BJ (cell line): ENCODE measurements around the gene RAB7A. TPM values are rescaled to one million over a fixed set of nuclear protein-coding genes. Genes with fewer than 3 reads are reported as not detected.

ENCODE experiments used
- CTCF ChIA-PET: fragments of 350-600 bp; formaldehyde crosslinking; extraction: SDS; loops from one replicate; lab custom pipeline; 2021; ENCODE audit warnings: antibody characterized with exemption, inconsistent platforms; lab: Yijun Ruan, JAX
- POLR2A ChIA-PET: fragments of 300-600 bp; sonication (Branson Sonifier 250); formaldehyde crosslinking; extraction: SDS; loops from one replicate; lab custom pipeline; 2021; ENCODE audit warnings: antibody characterized with exemption; lab: Charles Lee
- DNase-seq: peaks from one replicate; pipeline ENCODE4 v3.0.0-alpha.2; 2011; ENCODE audit warnings: low read depth
- H3K27me3 ChIP-seq: 2 replicates; pipeline ENCODE4 v1.6.0; 2011; ENCODE audit warnings: low read length; ENCODE audit not compliant: control insufficient read depth, insufficient read depth
- H3K36me3 ChIP-seq: 2 replicates; pipeline ENCODE4 v1.5.1; 2011; ENCODE audit warnings: low read length; ENCODE audit not compliant: control insufficient read depth, insufficient read depth
- H3K4me3 ChIP-seq: 2 replicates; pipeline ENCODE4 v1.5.1; 2011; ENCODE audit warnings: low read depth, mild to moderate bottlenecking, control low read depth, low read length
- CTCF ChIP-seq: IDR thresholded peaks from 2 replicates; pipeline ENCODE4 v1.5.1; 2011; ENCODE audit warnings: low read depth, mild to moderate bottlenecking, control low read depth, inconsistent platforms, low read length, moderate library complexity; ENCODE audit not compliant: insufficient read depth
- polyA plus RNA-seq: library from polyadenylated mRNA; depleted of rRNA; stranded (reverse); fragments of >200 nt; gene quantifications from 2 replicates; pipeline ENCODE4 v1.2.3, GENCODE V29; 2011

The RAB7A gene
- polyA plus RNA-seq, 1 experiment = 202 TPM

- no peak for TF ChIP-seq CTCF
- DNase-seq = no peak
- H3K27me3 ChIP-seq = no peaks in the 10 kb centered on the region
These were observed 34.9 kb downstream of the RAB7A start for GRCh38 chr3:128760881-128761280.

GRCh38 chr3:128761392-128761791, 35.4 kb downstream of the RAB7A start:
- no peak for DNase-seq
- Histone ChIP-seq H3K36me3 (peaks cover 1% of the 10 kb centered on the region; the same call in 1 of the 2 replicates), H3K4me3 (no peak overlapping the region), H3K27me3 (no peaks in the 10 kb centered on the region)
- POLR2A ChIA-PET = no interaction called here
- CTCF ChIA-PET = no interaction called here
- no peak for TF ChIP-seq CTCF

More at GRCh38 chr3:128760881-128761280, 34.9 kb downstream of the RAB7A start:
- Histone ChIP-seq H3K36me3 (peaks cover 1% of the 10 kb centered on the region; the same call in 1 of the 2 replicates), H3K4me3 (no peak overlapping the region)
- ChIA-PET CTCF (interaction anchor here (0.6 kb wide), 1 partner anchor 680 kb away, joined by 3 read pairs; no protein-coding TSS in a partner anchor), POLR2A (no interaction called here)

GRCh38 chr3:128763967-128764366, 38.0 kb downstream of the RAB7A start:
- no peak overlapping the region for H3K4me3 ChIP-seq
- TF ChIP-seq CTCF = no peak
- H3K27me3 ChIP-seq = no peaks in the 10 kb centered on the region
- ChIA-PET CTCF (no interaction called here), POLR2A (no interaction called here)
- peaks cover 1% of the 10 kb centered on the region; the same call in 1 of the 2 replicates for H3K36me3 ChIP-seq
- no peak for DNase-seq

- no peak for DNase-seq
- no peaks in the 10 kb centered on the region for H3K27me3 ChIP-seq
- H3K4me3 ChIP-seq = no peak overlapping the region
- ChIA-PET CTCF (no interaction called here), POLR2A (no interaction called here)
- peaks cover 1% of the 10 kb centered on the region; the same call in 1 of the 2 replicates for H3K36me3 ChIP-seq
- TF ChIP-seq CTCF = no peak
These were observed 38.9 kb downstream of the RAB7A start for GRCh38 chr3:128764863-128765262.

- no peaks in the 10 kb centered on the region for H3K27me3 ChIP-seq
- DNase-seq = no peak
- no peak overlapping the region for H3K4me3 ChIP-seq
- POLR2A ChIA-PET = interaction anchor here (0.6 kb wide), 1 partner anchor 49 kb away, joined by 4 read pairs; no protein-coding TSS in a partner anchor
- CTCF ChIA-PET = no interaction called here
- no peak for TF ChIP-seq CTCF
- H3K36me3 ChIP-seq = peaks cover 1% of the 10 kb centered on the region; the same call in 1 of the 2 replicates
These were observed 41.2 kb downstream of the RAB7A start for GRCh38 chr3:128767094-128767750.
